GM23248 (cell line): ENCODE measurements around the gene ME2. TPM values are rescaled to one million over a fixed set of nuclear protein-coding genes. Genes with fewer than 3 reads are reported as not detected.

Source experiments
- DNase-seq: peaks from one replicate; pipeline ENCODE4 v3.0.0-alpha.2; 2015
- H2AFZ ChIP-seq: fragments of 200-600 bp; sonication (generic); 2 replicates; pipeline ENCODE4 v1.6.1; 2016; ENCODE audit warnings: antibody characterized with exemption
- H3F3A ChIP-seq: fragments of 200-600 bp; sonication (generic); 2 replicates; pipeline ENCODE4 v1.6.1; 2016; ENCODE audit warnings: mild to moderate bottlenecking, antibody characterized with exemption, mixed run types; ENCODE audit not compliant: insufficient read depth
- H3K27ac ChIP-seq: fragments of 200-600 bp; sonication (generic); 2 replicates; pipeline ENCODE4 v1.5.1; 2016; ENCODE audit warnings: mild to moderate bottlenecking
- H3K27me3 ChIP-seq: fragments of 200-600 bp; sonication (generic); replicated peaks from 2 replicates; pipeline ENCODE4 v1.6.1; 2016; ENCODE audit warnings: mild to moderate bottlenecking; ENCODE audit not compliant: insufficient read depth
- H3K36me3 ChIP-seq: fragments of 200-600 bp; sonication (generic); 2 replicates; pipeline ENCODE4 v1.6.1; 2016; ENCODE audit warnings: low read depth, mild to moderate bottlenecking
- H3K4me1 ChIP-seq: fragments of 200-600 bp; sonication (generic); 2 replicates; pipeline ENCODE4 v1.6.1; 2016; ENCODE audit warnings: mild to moderate bottlenecking; ENCODE audit not compliant: insufficient read depth
- H3K4me2 ChIP-seq: fragments of 200-600 bp; sonication (generic); one replicate; pipeline ENCODE4 v1.6.1; 2016; ENCODE audit warnings: mild to moderate bottlenecking; ENCODE audit not compliant: unreplicated experiment
- H3K4me3 ChIP-seq: fragments of 200-600 bp; sonication (generic); 2 replicates; pipeline ENCODE4 v1.5.1; 2016; ENCODE audit warnings: mild to moderate bottlenecking
- H3K79me2 ChIP-seq: fragments of 200-600 bp; sonication (generic); 2 replicates; pipeline ENCODE4 v1.6.1; 2016; ENCODE audit warnings: mild to moderate bottlenecking; ENCODE audit not compliant: insufficient read depth
- H3K9ac ChIP-seq: fragments of 200-600 bp; sonication (generic); 2 replicates; pipeline ENCODE4 v1.6.1; 2016; ENCODE audit warnings: mild to moderate bottlenecking
- H3K9me2 ChIP-seq: fragments of 200-600 bp; sonication (generic); 2 replicates; pipeline ENCODE4 v1.6.1; 2016; ENCODE audit warnings: mixed run types, mild to moderate bottlenecking, moderate library complexity; ENCODE audit not compliant: insufficient read depth
- H3K9me3 ChIP-seq: fragments of 200-600 bp; sonication (generic); one replicate; pipeline ENCODE4 v1.6.1; 2017; ENCODE audit warnings: low read depth
- H4K20me1 ChIP-seq: fragments of 200-600 bp; sonication (generic); 2 replicates; pipeline ENCODE4 v1.6.0; 2016; ENCODE audit not compliant: insufficient read depth
- EZH2 ChIP-seq: fragments of 200-600 bp; sonication (generic); IDR thresholded peaks from 2 replicates; pipeline ENCODE4 v1.6.1; 2018; ENCODE audit warnings: antibody characterized with exemption, mild to moderate bottlenecking; ENCODE audit not compliant: insufficient read depth, poor library complexity, severe bottlenecking
- EZH2phosphoT487 ChIP-seq: fragments of 200-600 bp; sonication (generic); IDR thresholded peaks from 2 replicates; pipeline ENCODE4 v1.6.1; 2018; ENCODE audit warnings: antibody characterized with exemption, moderate library complexity, mild to moderate bottlenecking, low read depth; ENCODE audit not compliant: insufficient read depth
- WGBS, 2 experiments: methylation state at CpG; one replicate each; pipeline ENCODE4 v1.1.6; 2015 to 2017; ENCODE audit warnings: low lambda C conversion rate in 2 of 2, low coverage in 1 of 2; ENCODE audit errors: missing lambda C conversion rate in 2 of 2; 5-methylcytosine and 5-hydroxymethylcytosine counted together
- in situ Hi-C: fragments of 300-500 bp; cut with MboI; formaldehyde crosslinking; loops from 2 replicates; pipeline ENCODE4 v1.15.0; 2020
- polyA plus RNA-seq: library from polyadenylated mRNA; unstranded; fragments of >200 nt; fragmentation: Nextera tagmentation; extraction: Ambion mirVana; gene quantifications from 2 replicates; pipeline ENCODE4 v1.2.1, GENCODE V29; 2016
- total RNA-seq: library from RNA; depleted of rRNA; stranded (reverse); fragments of >200 nt; shearing (Covaris generic); gene quantifications from 2 replicates; pipeline ENCODE4 v1.2.3, GENCODE V29; 2014

The ME2 gene
- total and polyA plus RNA-seq, 2 experiments from 2014 or later: 24.1 to 32.2 TPM

- Histone ChIP-seq H3K36me3 (peaks cover 11% of the 10 kb centered on the region), H3K4me1 (peaks cover 20% of the 10 kb centered on the region), H3K9me2 (no peaks in the 10 kb centered on the region), H3K4me2 (no peak overlapping the region), H3K4me3 (no peak overlapping the region), H3F3A (peaks cover 22% of the 10 kb centered on the region), H3K27ac (peak overlapping the region; percentile 20; the same call in 1 of the 2 replicates), H3K79me2 (peaks cover 30% of the 10 kb centered on the region), H3K27me3 (no peaks in the 10 kb centered on the region), H3K9me3 (no peaks in the 10 kb centered on the region), H4K20me1 (no peaks in the 10 kb centered on the region), H2AFZ (no peak overlapping the region), H3K9ac (no peak overlapping the region)
- WGBS, 2 experiments: 42 to 50% methylated on average over 4 of the region's 4 CpGs
- peak; percentile 91 for DNase-seq
- in situ Hi-C loops: no loop called here
- no peak for TF ChIP-seq EZH2phosphoT487
- no peak for TF ChIP-seq EZH2
These were observed 94.6 kb downstream of the ME2 start for GRCh38 chr18:50973367-50974126.

- WGBS, 2 experiments: 82 to 86% methylated on average over 5 of the region's 5 CpGs
- H3K9me3 ChIP-seq: no peaks in the 10 kb centered on the region
- H3K4me3 ChIP-seq: no peak overlapping the region
- H3K27me3 ChIP-seq: no peaks in the 10 kb centered on the region
- H4K20me1 ChIP-seq: no peaks in the 10 kb centered on the region
- H2AFZ ChIP-seq: no peak overlapping the region
- no peak for DNase-seq
- no peak overlapping the region for H3K9ac ChIP-seq
- H3K4me1 ChIP-seq: peaks cover 13% of the 10 kb centered on the region; the same call in 1 of the 2 replicates
- TF ChIP-seq EZH2 (no peak), EZH2phosphoT487 (no peak)
- peaks cover 17% of the 10 kb centered on the region for H3K36me3 ChIP-seq
- H3K4me2 ChIP-seq: no peak overlapping the region
- 0 out of 2 replicates have a peak, but pooled peaks cover 11% of the 10 kb centered on the region for H3K79me2 ChIP-seq
- peaks cover 15% of the 10 kb centered on the region for H3F3A ChIP-seq
- H3K27ac ChIP-seq: no peak overlapping the region
- H3K9me2 ChIP-seq: no peaks in the 10 kb centered on the region
- in situ Hi-C loops: no loop called here
These were observed 98.3 kb downstream of the ME2 start for GRCh38 chr18:50977037-50977760.

- Histone ChIP-seq H3K27ac (no peak overlapping the region), H3K4me2 (no peak overlapping the region), H3K27me3 (no peaks in the 10 kb centered on the region), H2AFZ (no peak overlapping the region), H3K4me1 (peaks cover 10% of the 10 kb centered on the region), H3K4me3 (no peak overlapping the region), H3K36me3 (peaks cover 12% of the 10 kb centered on the region), H3K9me2 (no peaks in the 10 kb centered on the region), H3F3A (peaks cover 4% of the 10 kb centered on the region), H3K9me3 (no peaks in the 10 kb centered on the region), H3K79me2 (0 out of 2 replicates have a peak, but pooled peaks cover 4% of the 10 kb centered on the region), H4K20me1 (no peaks in the 10 kb centered on the region), H3K9ac (no peak overlapping the region)
- TF ChIP-seq EZH2phosphoT487: no peak
- TF ChIP-seq EZH2: no peak
- in situ Hi-C loops: no loop called here
- 90 to 91% methylated on average over 1 of the region's 1 CpG for WGBS, 2 experiments
- DNase-seq: no peak
These were observed 102.5 kb downstream of the ME2 start for GRCh38 chr18:50981381-50981780.

GRCh38 chr18:50982086-50982801 lies 103.3 kb downstream of the ME2 start:
- DNase-seq: no peak
- in situ Hi-C loops: no loop called here
- H3K36me3 ChIP-seq: peaks cover 12% of the 10 kb centered on the region
- H3K79me2 ChIP-seq: 0 out of 2 replicates have a peak, but pooled peaks cover 4% of the 10 kb centered on the region
- no peaks in the 10 kb centered on the region for H3K9me2 ChIP-seq
- no peaks in the 10 kb centered on the region for H3K9me3 ChIP-seq
- no peaks in the 10 kb centered on the region for H3K27me3 ChIP-seq
- no peak overlapping the region for H2AFZ ChIP-seq
- peaks cover 19% of the 10 kb centered on the region for H3K4me1 ChIP-seq
- no peak overlapping the region for H3K27ac ChIP-seq
- H3K9ac ChIP-seq: no peak overlapping the region
- H3K4me3 ChIP-seq: no peak overlapping the region
- WGBS, 2 experiments: 76 to 77% methylated on average over 8 of the region's 8 CpGs
- no peak for TF ChIP-seq EZH2
- TF ChIP-seq EZH2phosphoT487: no peak
- H3K4me2 ChIP-seq: no peak overlapping the region
- no peaks in the 10 kb centered on the region for H4K20me1 ChIP-seq
- H3F3A ChIP-seq: peaks cover 13% of the 10 kb centered on the region
